IPS-NIHi7 (cell line): Measurements from ENCODE around the gene PDCD5.
"Not testable (repeated sequence)": the region's sequence is repeated elsewhere in the genome, so short reads cannot be mapped to it uniquely, and the experiment has no call there.

Experiments used
- DNase-seq: peaks from one replicate; pipeline ENCODE4 v3.0.0; 2012; ENCODE audit warnings: mixed read lengths; ENCODE audit errors: extremely low spot score

Gene PDCD5

DNA sequence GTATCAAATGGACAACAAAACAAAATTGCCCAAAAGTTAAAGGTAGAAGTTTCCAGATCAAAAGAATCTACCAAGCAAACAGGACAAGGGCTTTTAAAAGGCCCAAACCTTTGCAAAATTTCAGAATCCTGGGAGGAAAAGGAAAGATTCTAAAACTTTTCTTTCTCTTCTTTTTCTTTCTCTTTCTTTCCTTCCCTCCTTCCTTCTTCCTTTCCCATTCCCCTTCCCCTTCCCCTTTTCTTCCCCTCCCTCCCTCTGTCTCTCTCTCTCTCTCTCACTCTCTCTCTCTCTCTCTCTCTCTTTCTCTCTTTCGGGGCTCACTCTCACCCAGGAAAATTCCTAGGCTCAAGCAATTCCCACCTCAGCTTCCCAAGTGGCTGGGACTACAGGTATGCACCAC is 4.2 kb upstream of the PDCD5 start:
- DNase-seq = no peak

DNA sequence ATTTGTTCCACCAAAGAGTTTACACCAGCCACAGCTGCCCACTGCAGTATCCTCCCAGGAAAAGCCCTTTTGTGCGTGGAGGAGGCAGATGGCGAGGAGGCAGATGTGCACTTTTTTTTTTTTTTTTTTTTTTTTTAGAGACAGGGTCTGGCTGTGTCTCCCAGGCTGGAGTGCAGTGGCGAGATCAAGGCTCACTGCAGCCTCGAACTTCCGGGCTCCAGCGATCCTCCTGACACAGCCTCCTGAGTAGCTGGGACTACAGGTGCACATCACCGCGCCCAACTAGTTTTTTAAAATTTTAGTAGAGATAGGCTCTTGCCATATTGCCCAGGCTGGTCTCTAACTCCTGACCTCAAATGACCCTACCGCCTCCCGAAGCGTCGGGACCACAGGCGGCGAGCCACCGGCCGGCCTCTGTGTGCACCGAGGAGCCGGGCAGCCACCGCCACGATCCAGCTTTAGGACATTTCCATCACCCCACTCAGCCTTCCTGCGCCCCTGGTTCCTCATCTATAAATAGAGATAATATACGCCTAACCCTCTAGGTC is 563 bp upstream of the PDCD5 start:
- DNase-seq = no peak

DNA sequence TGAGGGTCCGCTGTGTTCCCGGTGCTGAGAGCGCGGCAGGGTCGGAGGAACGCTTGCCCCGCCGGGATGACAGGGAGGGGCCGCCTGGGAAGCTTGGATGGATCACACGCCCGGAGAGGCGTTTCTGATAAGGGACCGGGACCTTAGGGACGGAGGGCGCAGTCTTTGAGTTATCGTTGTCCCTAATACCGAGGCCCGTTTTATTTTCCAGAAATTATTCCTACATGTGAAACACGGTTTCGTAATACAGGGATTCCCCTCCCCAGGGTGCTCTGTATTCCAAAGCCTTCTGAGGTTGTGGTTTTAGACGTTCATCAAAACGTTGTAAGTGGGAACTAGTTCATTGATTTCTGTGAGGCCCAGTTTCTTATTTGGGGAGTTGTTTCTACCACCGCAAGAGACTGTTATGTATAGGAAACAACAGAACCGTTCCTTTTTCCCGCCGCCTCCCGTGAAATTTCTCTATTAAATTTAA is 752 bp downstream of the PDCD5 start:
- peak; percentile 48 for DNase-seq

DNA sequence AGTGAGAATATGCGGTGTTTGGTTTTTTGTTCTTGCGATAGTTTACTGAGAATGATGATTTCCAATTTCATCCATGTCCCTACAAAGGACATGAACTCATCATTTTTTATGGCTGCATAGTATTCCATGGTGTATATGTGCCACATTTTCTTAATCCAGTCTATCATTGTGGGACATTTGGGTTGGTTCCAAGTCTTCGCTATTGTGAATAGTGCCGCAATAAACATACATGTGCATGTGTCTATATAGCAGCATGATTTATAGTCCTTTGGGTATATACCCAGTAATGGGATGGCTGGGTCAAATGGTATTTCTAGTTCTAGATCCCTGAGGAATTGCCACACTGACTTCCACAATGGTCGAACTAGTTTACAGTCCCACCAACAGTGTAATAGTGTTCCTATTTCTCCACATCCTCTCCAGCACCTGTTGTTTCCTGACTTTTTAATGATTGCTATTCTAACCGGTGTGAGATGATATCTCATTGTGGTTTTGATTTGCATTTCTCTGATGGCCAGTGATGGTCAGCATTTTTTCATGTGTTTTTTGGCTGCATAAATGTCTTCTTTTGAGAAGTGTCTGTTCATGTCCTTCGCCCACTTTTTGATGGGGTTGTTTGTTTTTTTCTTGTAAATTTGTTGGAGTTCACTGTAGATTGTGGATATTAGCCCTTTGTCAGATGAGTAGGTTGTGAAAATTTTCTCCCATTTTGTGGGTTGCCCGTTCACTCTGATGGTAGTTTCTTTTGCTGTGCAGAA is 6.9 kb downstream of the PDCD5 start:
- DNase-seq = not testable (repeated sequence)

DNA sequence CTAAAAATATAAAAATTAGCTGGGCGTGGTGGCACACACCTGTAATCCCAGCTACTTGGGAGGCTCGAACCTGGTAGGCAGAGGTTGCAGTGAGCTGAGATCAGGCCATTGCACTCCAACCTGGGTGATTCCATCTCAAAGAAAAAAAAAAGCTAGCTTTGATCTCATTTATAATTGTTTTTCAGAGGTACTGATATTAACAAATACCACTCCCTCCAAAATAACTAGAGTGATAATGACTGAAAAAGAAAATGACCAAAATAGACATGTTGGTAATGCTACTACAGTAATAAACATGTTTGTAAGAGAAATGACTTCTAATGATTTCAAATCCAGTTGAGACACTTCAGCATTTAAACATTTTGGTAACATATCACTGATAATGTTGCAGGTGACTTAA is 13.0 kb downstream of the PDCD5 start:
- no peak for DNase-seq

DNA sequence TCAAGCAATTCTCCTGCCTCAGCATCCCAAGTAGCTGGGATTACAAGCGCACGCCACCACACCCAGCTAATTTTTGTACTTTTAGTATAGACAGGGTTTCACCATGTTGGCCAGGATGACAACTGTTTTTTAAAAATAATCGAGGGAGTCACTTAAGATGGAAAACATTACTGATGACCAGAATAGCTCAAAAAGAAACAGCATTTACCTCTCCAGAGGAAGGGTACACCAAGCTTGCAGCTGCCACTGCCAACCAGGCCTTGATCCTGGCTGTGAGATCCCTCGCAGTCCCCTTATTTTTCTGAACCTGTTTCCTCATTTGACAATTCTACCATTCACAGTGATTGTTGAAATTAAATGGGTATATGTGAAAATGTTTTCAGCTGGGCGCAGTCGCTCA is 14.5 kb downstream of the PDCD5 start:
- no peak for DNase-seq

DNA sequence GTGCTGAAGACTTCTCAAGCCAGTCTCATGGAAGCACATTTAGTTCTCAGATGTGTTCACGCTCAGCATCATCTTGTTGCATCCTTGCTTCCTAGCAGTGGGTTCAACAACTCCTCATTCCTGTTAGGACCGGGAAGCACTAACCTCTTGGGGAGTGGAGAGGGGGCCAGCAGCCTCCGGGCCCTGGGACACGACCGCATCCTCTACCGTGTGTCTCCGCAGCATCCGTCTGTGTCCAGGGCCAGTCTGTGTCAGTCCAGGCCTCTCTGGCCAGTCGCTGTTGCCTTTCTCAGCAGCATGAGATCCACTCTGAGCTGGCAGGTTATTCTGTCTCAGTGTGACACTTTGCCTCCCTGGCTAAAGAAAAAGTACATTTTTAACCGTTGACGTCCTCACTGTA is 17.0 kb downstream of the PDCD5 start:
- no peak for DNase-seq

DNA sequence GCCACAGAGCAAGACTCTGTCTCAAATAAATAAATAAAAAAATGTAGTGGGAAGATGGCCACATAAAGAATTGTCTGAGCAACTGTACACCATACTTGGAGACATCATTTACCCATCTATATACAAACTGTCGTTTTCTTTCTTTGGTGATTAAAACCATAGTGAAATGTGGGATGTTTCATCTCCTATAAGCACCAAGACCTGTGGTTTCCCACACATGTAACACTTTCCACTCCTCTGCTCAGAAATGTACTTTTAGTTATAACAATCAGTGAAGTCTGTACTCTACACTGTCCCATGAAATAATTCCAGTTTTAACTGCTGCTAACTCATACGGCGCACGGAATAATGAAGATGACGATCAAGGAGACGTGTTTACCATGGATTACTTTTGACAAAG is 18.3 kb downstream of the PDCD5 start:
- no peak for DNase-seq

DNA sequence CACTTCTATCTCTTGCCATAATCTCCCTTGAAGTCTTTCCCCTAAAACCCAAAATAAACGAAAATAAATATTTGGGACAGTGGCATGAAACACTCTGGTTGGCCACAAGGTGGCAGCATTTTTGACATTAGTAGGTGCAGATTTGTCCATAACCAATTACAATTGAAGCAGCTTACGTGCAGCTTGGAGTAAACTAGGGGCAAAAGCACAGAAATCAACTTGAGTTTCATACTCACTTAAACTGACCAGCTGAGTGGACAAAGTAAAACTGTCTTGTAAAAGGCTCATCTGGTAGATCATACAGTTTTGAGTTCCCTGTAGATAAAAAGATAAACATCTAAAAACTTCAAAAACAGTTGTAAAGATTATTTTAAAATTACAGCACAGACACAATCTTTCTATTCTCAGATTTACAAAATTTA is 18.8 kb downstream of the PDCD5 start:
- peak; percentile 68 for DNase-seq

DNA sequence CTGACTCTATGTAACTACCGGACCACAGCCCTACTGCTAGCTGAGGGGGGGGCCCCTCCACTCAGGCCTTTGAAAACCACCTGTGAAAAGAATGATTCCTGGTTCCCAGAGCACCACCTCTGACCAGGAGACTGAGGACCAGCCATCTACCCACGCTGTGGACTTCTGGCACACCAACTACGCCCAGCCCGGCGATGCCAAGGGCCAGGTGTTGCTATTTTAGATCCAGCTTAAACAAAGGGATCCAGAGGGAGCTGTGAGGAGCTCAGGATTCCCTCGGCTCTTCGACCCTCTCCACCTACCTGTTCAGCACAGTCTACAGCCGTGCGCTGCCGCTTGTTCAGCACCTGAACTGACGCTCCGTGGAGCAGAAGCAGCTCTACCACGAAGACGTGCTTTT is 23.0 kb downstream of the PDCD5 start:
- DNase-seq = no peak

DNA sequence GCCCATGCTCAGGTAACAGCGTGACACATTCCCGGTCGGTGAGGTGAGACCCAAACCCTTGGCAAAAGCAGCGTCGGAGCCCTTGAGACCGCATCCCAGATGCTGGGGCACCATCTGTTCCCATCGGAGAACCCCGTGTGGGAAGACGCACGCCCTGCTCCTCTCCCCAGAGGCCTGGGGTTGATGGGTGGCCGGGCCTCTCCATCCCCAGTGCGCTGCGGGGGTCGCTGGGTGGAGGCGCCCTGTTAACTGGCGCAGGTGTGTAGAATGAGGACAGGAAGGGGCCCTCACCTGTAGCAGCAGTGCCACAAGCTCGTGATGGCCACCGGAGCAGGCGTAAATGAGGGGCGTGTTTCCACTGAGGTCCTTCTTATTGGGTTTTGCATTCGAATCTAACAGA is 24.6 kb downstream of the PDCD5 start:
- no peak for DNase-seq

DNA sequence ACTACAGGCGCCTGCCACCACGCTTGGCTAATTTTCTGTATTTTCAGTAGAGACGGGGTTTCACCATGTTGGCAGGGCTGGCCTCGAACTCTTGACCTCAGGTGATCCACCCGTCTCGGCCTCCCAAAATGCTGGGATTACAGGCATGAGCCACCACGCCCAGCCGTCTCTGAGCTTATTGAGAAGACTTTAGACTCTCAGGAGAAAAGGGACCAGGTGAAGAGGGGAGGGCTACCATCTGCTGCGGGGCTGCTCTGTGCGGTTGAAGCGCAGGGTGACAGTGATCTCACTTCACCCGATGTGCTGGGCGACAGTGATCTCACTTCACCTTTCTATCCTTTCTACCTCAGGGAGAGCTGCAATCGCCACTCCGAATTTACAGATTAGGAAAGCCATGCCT is 25.3 kb downstream of the PDCD5 start:
- no peak for DNase-seq

DNA sequence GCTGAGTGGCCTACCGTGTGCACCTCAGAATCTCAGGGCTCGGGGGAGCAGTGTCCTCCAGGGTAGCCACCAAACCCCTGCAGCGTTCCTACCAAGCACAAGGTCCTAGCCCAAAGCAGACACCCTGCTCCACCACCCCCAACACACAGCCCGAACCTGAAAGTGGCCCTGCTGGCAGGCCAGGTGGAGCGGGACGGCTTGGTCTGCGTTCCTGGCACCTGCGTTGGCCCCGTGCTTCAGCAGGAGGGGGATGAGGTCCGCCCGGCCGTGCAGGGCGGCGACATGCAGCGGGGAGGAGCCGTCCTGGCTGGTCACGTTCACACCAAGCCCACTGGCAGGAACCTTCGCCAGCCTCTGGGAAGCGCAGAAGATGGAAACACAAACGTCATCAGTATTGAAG is 26.5 kb downstream of the PDCD5 start:
- no peak for DNase-seq

DNA sequence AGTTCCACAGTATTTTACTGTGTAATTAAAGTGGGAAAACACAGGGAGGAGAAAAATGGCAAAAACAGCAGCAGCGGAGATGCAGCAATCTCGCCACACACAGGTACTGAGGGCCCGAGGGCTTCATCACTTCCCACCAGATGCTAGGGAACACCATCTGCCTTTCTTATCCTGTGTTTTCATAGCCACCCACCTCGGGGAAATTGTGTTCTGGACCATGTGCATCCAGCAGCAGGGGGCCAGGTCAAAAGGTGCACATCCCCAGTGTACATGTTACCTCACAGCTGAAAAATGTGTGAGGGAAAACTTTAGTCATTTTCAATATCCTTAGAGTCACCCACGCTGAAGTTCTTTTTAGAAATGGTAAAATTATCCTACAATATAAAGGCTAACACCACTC is 30.2 kb downstream of the PDCD5 start:
- no peak for DNase-seq

DNA sequence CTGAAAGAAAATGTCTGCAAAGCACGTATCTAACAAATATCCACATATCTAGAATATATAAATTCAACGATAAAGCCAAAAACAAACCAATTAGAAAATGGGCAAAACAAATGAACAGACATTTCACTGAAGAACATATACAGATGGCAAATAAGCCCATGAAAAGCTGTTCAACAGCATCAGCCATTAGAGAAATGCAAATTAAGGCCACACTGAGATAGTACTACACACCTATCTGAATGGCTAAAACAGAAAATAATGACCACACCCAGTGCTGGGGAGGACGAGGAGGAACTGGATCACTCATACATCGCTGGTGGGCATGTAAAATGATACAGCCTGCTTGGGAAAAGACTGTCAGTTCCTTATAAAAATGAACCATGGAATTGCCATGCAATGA is 32.0 kb downstream of the PDCD5 start:
- no peak for DNase-seq

DNA sequence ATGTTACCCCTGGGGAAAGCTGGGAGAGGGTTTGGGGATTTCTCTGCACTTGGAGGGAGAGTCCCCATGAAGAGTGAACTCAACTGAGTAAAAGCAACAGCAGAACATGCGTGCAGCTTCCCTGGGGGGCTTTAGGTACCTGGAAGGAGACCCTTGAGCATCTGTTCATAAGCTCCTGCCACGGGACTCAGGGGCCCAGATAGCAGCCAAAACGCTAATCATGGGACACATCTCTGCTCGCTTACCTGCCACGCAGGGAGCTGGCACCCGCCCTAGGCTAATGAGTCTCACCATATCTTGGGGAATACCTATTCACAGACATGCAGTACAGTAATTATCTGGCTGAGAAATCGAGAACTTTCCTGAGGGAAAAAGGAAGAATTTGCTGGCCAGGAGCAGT is 33.9 kb downstream of the PDCD5 start:
- DNase-seq = no peak

DNA sequence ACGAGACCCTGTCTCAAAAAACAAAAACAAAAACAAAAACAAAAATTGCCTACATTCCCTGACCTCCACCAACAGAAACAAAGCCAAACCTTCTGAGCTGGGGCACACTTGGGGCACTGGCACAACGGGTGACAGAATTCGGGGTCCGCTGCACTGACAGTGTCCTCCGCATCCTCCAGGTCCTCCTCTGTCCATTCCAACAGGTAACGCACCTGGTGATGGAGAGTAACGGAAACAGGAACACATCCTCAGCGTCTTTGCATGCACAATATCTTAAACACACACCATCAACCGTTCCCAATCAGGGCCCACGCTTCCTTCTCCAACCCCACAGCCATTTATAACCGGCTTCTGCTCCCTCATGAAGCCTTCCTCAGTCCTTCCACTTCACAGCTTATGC is 34.6 kb downstream of the PDCD5 start:
- DNase-seq = no peak

DNA sequence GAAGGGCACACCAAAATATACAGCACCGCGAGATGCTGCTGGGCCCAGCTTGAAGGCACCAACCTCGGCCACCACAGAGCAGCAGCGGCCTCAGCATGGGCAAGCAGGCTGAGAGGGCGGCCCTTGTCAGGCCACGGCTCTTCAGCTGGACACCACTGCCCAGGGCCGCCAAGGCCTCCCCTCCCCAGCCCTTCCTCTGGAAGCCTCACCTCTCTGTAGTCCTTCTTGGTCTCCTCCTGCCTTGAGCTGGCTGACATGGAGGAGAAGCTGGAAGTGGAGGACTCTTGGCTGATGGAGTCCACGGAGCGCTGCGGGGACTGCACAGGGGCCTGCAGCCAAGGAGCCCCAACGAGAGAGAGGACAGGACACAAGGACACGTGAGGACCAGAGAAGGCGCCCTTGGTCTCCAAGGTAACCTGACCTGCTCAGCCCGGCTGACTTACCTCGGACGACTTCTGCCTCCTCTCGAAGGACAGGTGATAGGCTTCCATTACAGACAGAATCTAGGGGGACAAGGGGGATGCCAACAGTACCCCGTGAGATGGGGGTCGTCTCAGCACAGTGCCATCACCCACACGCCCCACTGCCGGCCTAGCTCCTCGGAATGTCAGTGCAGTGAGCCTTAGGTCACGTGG is 38.2 kb downstream of the PDCD5 start:
- DNase-seq = no peak

DNA sequence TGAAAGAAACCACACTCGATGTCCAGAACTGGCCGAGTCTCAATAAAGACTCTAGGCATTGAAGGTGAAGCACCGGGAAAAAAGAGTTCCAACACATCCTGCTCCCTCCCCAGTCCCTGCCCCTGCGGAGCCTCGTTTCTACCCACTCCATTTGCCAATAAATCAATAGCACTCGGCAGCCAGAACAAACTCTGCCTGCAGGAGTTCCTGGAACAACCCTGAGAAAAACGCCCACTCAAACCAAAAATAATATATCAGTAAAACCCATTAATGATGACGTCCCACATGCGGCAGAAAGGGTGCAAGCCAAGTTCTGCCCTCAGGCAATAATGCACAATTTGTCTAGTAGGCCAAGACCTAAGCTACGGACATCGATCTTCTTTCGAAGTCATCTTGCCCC is 41.0 kb downstream of the PDCD5 start:
- DNase-seq = no peak

DNA sequence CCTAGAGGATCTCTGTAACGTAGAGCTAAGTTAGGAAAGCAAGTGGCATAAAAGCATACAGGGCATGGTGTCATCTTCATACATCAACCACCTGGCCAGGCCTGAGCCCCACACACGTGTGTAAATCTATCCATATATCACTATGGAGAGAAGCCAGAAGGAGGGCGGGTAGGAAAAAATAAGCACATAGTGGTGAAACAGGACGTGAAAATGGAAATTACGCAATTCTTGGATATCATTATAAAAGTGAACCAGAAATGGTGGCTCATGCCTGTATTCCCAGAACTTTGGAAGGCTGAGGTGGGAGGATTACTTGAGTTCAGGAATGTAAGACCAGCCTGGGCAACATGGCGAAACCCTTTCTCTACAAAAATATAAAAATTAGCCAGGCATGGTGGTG is 43.4 kb downstream of the PDCD5 start:
- no peak for DNase-seq

DNA sequence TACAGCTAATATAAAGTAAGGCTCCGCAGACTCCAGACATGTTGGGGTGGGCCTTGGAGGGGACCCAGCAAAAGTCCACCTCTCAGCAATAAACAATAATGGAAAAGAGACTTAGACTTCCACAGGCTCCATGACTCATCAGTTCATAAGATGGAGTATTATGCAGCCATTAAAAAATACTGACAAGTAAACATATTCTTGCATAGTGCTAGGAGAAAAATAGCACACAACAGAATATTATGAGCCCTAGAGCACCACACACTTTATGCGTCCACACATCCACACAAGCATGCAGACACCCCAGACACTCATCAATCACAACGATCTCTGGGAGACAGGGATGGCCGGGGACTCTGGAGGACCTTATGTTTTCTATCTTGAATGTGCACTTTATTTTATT is 46.0 kb downstream of the PDCD5 start:
- no peak for DNase-seq

DNA sequence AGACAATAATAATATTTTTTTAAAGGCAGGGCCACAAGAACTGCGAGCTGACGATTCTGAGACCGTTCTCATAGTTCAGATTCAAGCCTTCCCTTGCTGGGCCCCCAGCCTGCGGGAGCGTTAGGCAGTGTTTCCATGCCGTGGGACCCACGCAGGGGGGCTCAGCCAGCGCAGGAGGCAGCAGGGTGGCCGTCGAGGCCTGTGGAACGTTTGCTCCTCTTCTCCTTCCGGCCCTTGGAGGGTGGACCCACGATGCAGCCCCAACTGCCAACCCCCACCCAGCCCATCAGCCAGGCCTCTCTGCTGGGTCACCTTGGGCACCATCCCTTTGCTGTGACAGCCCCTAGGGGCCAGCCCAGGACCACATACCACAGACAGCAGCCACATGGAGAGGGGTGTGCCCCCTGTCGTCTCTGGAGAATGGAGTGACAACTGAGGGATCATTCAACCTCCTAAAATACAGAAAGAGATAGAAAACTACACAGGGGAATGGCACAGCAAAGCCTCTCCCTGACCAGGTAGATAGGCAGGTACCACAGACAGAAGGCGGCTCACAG is 46.8 kb downstream of the PDCD5 start:
- no peak for DNase-seq

DNA sequence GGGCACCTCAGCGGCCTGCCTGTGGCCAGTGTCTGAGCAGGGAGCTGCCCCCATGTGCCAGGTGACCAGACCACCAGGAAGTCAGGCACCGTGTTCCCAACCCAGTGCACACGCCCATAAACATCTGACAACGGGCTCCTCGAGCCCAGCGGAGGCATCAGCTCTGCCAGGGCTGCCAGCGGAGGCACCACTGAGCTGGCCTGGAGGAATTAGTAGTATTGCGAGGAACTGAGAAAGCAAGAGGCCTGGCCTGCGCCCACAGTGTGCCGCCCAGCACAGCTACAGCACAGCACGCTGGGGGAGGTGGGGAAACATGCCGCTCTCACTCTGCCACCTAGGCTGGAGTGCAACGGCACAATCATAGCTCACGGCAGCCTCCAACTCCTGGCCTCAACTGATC is 49.3 kb downstream of the PDCD5 start:
- no peak for DNase-seq
